GM23248 (cell line): Measurements from ENCODE around the gene SLC7A9.

ENCODE experiments used
- EZH2 ChIP-seq: fragments of 200-600 bp; sonication (generic); IDR thresholded peaks from 2 replicates; pipeline ENCODE4 v1.6.1; 2018; ENCODE audit warnings: antibody characterized with exemption, mild to moderate bottlenecking; ENCODE audit not compliant: insufficient read depth, poor library complexity, severe bottlenecking
- EZH2phosphoT487 ChIP-seq: fragments of 200-600 bp; sonication (generic); IDR thresholded peaks from 2 replicates; pipeline ENCODE4 v1.6.1; 2018; ENCODE audit warnings: antibody characterized with exemption, moderate library complexity, mild to moderate bottlenecking, low read depth; ENCODE audit not compliant: insufficient read depth

GRCh38 chr19:32877323-32877912 is 7.9 kb upstream of the SLC7A9 start:
- TF ChIP-seq EZH2 (no peak), EZH2phosphoT487 (no peak)
